ENCODE data around the gene MBTPS1. TPM values are rescaled to one million over a fixed set of nuclear protein-coding genes. Genes with fewer than 3 reads are reported as not detected.

MBTPS1 gene
- total RNA-seq, 1 donor from 2014 or later: 85.9 TPM

- Mint-ChIP-seq H3K9me3 (ENCODE audit: unreplicated experiment) (no peaks in the 10 kb centered on the region), H3K4me1 (ENCODE audit: low read depth, unreplicated experiment) (no peaks in the 10 kb centered on the region), H3K4me3 (ENCODE audit: unreplicated experiment) (no peak overlapping the region), H3K36me3 (ENCODE audit: low read depth, unreplicated experiment) (peaks cover 6% of the 10 kb centered on the region), H3K27me3 (ENCODE audit: low read depth, unreplicated experiment) (peaks cover 2% of the 10 kb centered on the region), H3K27ac (ENCODE audit: unreplicated experiment) (no peak overlapping the region)
- Histone ChIP-seq H4K20me1 (ENCODE audit: insufficient read depth, low read length) (peaks cover 23% of the 10 kb centered on the region), H3K27me3 (ENCODE audit: insufficient read depth, low read length) (peaks cover 8% of the 10 kb centered on the region), H3K9me3 (ENCODE audit: insufficient read depth, low read depth, low read length) (no peaks in the 10 kb centered on the region), H3K4me1 (ENCODE audit: insufficient read depth, low read length) (no peaks in the 10 kb centered on the region), H3K27ac (ENCODE audit: low read depth, low read length) (no peak overlapping the region), H3K9ac (ENCODE audit: low read length) (no peak overlapping the region), H3K79me2 (ENCODE audit: insufficient read depth, low read length) (no peaks in the 10 kb centered on the region), H2AFZ (ENCODE audit: low read depth, low read length) (no peak overlapping the region), H3K4me2 (ENCODE audit: low read length) (no peak overlapping the region), H3K36me3 (ENCODE audit: insufficient read depth, low read length) (peaks cover 6% of the 10 kb centered on the region), H3K4me3 (ENCODE audit: insufficient read depth, low read depth, low read length) (no peak overlapping the region)
- TF ChIP-seq EZH2 (IDR thresholded peaks at IDR 0.05; ENCODE audit: insufficient read depth, low read length): no peak
- TF ChIP-seq, protein P1, sequence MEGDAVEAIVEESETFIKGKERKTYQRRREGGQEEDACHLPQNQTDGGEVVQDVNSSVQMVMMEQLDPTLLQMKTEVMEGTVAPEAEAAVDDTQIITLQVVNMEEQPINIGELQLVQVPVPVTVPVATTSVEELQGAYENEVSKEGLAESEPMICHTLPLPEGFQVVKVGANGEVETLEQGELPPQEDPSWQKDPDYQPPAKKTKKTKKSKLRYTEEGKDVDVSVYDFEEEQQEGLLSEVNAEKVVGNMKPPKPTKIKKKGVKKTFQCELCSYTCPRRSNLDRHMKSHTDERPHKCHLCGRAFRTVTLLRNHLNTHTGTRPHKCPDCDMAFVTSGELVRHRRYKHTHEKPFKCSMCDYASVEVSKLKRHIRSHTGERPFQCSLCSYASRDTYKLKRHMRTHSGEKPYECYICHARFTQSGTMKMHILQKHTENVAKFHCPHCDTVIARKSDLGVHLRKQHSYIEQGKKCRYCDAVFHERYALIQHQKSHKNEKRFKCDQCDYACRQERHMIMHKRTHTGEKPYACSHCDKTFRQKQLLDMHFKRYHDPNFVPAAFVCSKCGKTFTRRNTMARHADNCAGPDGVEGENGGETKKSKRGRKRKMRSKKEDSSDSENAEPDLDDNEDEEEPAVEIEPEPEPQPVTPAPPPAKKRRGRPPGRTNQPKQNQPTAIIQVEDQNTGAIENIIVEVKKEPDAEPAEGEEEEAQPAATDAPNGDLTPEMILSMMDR (IDR thresholded peaks at IDR 0.05; ENCODE audit: insufficient read depth, low read depth, low read length): no peak
- DNase-seq (ENCODE audit: low read depth) (no peak), FAIRE-seq (no peak)
Observed at GRCh38 chr16:84048871-84049270, 67.9 kb downstream of the MBTPS1 start.

GRCh38 chr16:84048270-84048669, 68.5 kb downstream of the MBTPS1 start:
- H3K4me2 ChIP-seq (ENCODE audit: low read length): no peak overlapping the region
- H3K9ac ChIP-seq (ENCODE audit: low read length): no peak overlapping the region
- FAIRE-seq (no peak), DNase-seq (ENCODE audit: low read depth) (no peak)
- H3K79me2 ChIP-seq (ENCODE audit: insufficient read depth, low read length): no peaks in the 10 kb centered on the region
- no peaks in the 10 kb centered on the region for H3K4me1 ChIP-seq (ENCODE audit: insufficient read depth, low read length)
- H3K4me3 Mint-ChIP-seq (ENCODE audit: unreplicated experiment): no peak overlapping the region
- H2AFZ ChIP-seq (ENCODE audit: low read depth, low read length): no peak overlapping the region
- H3K27me3 ChIP-seq (ENCODE audit: insufficient read depth, low read length): peaks cover 10% of the 10 kb centered on the region
- H3K36me3 Mint-ChIP-seq (ENCODE audit: low read depth, unreplicated experiment): peaks cover 6% of the 10 kb centered on the region
- H3K36me3 ChIP-seq (ENCODE audit: insufficient read depth, low read length): peaks cover 5% of the 10 kb centered on the region
- peaks cover 2% of the 10 kb centered on the region for H3K4me1 Mint-ChIP-seq (ENCODE audit: low read depth, unreplicated experiment)
- no peak overlapping the region for H3K4me3 ChIP-seq (ENCODE audit: insufficient read depth, low read depth, low read length)
- H3K27ac ChIP-seq (ENCODE audit: low read depth, low read length): no peak overlapping the region
- H3K27me3 Mint-ChIP-seq (ENCODE audit: low read depth, unreplicated experiment): peaks cover 2% of the 10 kb centered on the region
- H4K20me1 ChIP-seq (ENCODE audit: insufficient read depth, low read length): peaks cover 23% of the 10 kb centered on the region
- no peaks in the 10 kb centered on the region for H3K9me3 ChIP-seq (ENCODE audit: insufficient read depth, low read depth, low read length)
- TF ChIP-seq, protein P1 (IDR thresholded peaks at IDR 0.05; ENCODE audit: insufficient read depth, low read depth, low read length): no peak
- TF ChIP-seq EZH2 (IDR thresholded peaks at IDR 0.05; ENCODE audit: insufficient read depth, low read length): no peak
- no peak overlapping the region for H3K27ac Mint-ChIP-seq (ENCODE audit: unreplicated experiment)
- no peaks in the 10 kb centered on the region for H3K9me3 Mint-ChIP-seq (ENCODE audit: unreplicated experiment)

DNA sequence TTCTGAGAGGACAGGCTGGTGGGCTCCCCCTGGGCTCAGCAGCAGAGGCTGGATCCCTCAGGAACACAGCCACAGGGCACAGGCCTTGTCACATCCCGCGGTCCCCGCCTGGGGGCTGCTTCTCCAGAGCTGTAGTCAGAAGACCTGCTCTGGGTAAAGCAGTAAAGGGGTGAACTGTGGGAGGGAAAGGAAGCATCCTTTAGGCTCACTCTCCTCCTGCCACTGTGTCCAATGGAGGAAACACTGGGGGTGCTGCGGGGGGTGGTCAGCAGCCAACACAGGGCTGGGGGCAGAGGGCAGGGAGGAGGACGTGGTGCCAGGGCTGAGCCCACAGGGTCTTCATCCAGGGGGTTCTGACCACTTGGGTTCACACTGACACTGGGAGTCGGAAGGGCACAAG, 69.1 kb downstream of the MBTPS1 start:
- Mint-ChIP-seq H3K36me3 (ENCODE audit: low read depth, unreplicated experiment) (peaks cover 6% of the 10 kb centered on the region), H3K27ac (ENCODE audit: unreplicated experiment) (no peak overlapping the region), H3K4me1 (ENCODE audit: low read depth, unreplicated experiment) (peaks cover 2% of the 10 kb centered on the region), H3K27me3 (ENCODE audit: low read depth, unreplicated experiment) (peaks cover 2% of the 10 kb centered on the region), H3K9me3 (ENCODE audit: unreplicated experiment) (no peaks in the 10 kb centered on the region), H3K4me3 (ENCODE audit: unreplicated experiment) (no peak overlapping the region)
- Histone ChIP-seq H3K27ac (ENCODE audit: low read depth, low read length) (no peak overlapping the region), H3K4me3 (ENCODE audit: insufficient read depth, low read depth, low read length) (no peak overlapping the region), H3K4me1 (ENCODE audit: insufficient read depth, low read length) (no peaks in the 10 kb centered on the region), H3K9me3 (ENCODE audit: insufficient read depth, low read depth, low read length) (no peaks in the 10 kb centered on the region), H3K36me3 (ENCODE audit: insufficient read depth, low read length) (peaks cover 1% of the 10 kb centered on the region), H3K27me3 (ENCODE audit: insufficient read depth, low read length) (peaks cover 14% of the 10 kb centered on the region), H3K4me2 (ENCODE audit: low read length) (no peak overlapping the region), H4K20me1 (ENCODE audit: insufficient read depth, low read length) (peaks cover 16% of the 10 kb centered on the region), H3K9ac (ENCODE audit: low read length) (no peak overlapping the region), H3K79me2 (ENCODE audit: insufficient read depth, low read length) (no peaks in the 10 kb centered on the region), H2AFZ (ENCODE audit: low read depth, low read length) (no peak overlapping the region)
- DNase-seq (ENCODE audit: low read depth) (no peak), FAIRE-seq (no peak)
- TF ChIP-seq, protein P1 (IDR thresholded peaks at IDR 0.05; ENCODE audit: insufficient read depth, low read depth, low read length): no peak
- no peak for TF ChIP-seq EZH2 (IDR thresholded peaks at IDR 0.05; ENCODE audit: insufficient read depth, low read length)
